CD4-positive, alpha-beta T cell (primary cell): ENCODE measurements around the gene CGA. TPM values are rescaled to one million over a fixed set of nuclear protein-coding genes. Genes with fewer than 3 reads are reported as not detected.

Source experiments
- ATAC-seq: fragments of 200-7000 bp; cut with Tn5 transposase; one replicate; pipeline ENCODE4 v1.10.0; 2022; ENCODE audit warnings: mild to moderate bottlenecking; ENCODE audit not compliant: poor library complexity
- CTCF ChIA-PET: fragments of 350-600 bp; sonication (Branson Sonifier 250); formaldehyde crosslinking; loops from one replicate; lab custom pipeline; 2021; ENCODE audit warnings: antibody characterized with exemption, inconsistent platforms; lab: Charles Lee
- POLR2A ChIA-PET: fragments of 350-600 bp; sonication (Branson Sonifier 250); formaldehyde crosslinking; loops from one replicate; lab custom pipeline; 2021; ENCODE audit warnings: antibody characterized with exemption, inconsistent platforms; lab: Charles Lee
- DNase-seq, 14 experiments: peaks; one replicate each; pipeline ENCODE4 v3.0.0-alpha.2; 2013 to 2020; ENCODE audit warnings: mixed read lengths in 2 of 14
- H3K27ac ChIP-seq, 2 donors: one replicate each; pipeline versions ENCODE4 v1.5.1 to v1.7.0; 2013; ENCODE audit warnings: low read length in 2 of 2, low read depth in 1 of 2, mild to moderate bottlenecking in 1 of 2
- H3K27me3 ChIP-seq, 2 experiments: 1 replicate in 1 of 2; 2 replicates in 1 of 2; pipeline versions ENCODE4 v1.6.1 to v1.7.0; 2013; ENCODE audit warnings: low read length in 2 of 2, control low read depth in 1 of 2, mild to moderate bottlenecking in 1 of 2, moderate library complexity in 1 of 2; ENCODE audit not compliant: insufficient read depth in 2 of 2, control insufficient read depth in 1 of 2
- H3K36me3 ChIP-seq: one replicate; pipeline ENCODE4 v1.6.1; 2013; ENCODE audit warnings: low read length, control low read depth; ENCODE audit not compliant: insufficient read depth
- H3K4me1 ChIP-seq: one replicate; pipeline ENCODE4 v1.6.1; 2013; ENCODE audit warnings: low read length, control low read depth; ENCODE audit not compliant: insufficient read depth
- H3K4me3 ChIP-seq: one replicate; pipeline ENCODE4 v1.5.1; 2013; ENCODE audit warnings: mild to moderate bottlenecking, low read length, moderate library complexity
- H3K9me3 ChIP-seq, 2 experiments: 1 replicate in 1 of 2; 2 replicates in 1 of 2; pipeline versions ENCODE4 v1.6.1 to v1.7.0; 2013; ENCODE audit warnings: low read length in 2 of 2, mild to moderate bottlenecking in 2 of 2, control low read depth in 1 of 2, moderate library complexity in 1 of 2; ENCODE audit not compliant: control insufficient read depth in 1 of 2, insufficient read depth in 1 of 2
- H3K27ac Mint-ChIP-seq: one replicate; pipeline ENCODE4 v1.8.0; 2020; ENCODE audit warnings: mixed read lengths
- H3K27me3 Mint-ChIP-seq: one replicate; pipeline ENCODE4 v1.8.0; 2021; ENCODE audit warnings: mixed read lengths
- H3K36me3 Mint-ChIP-seq: one replicate; pipeline ENCODE4 v1.8.0; 2021; ENCODE audit warnings: low read depth, mixed read lengths
- H3K4me1 Mint-ChIP-seq: one replicate; pipeline ENCODE4 v1.8.0; 2021; ENCODE audit warnings: low read depth, mixed read lengths
- H3K4me3 Mint-ChIP-seq: one replicate; pipeline ENCODE4 v1.8.0; 2020; ENCODE audit warnings: mild to moderate bottlenecking, mixed read lengths
- H3K9me3 Mint-ChIP-seq: one replicate; pipeline ENCODE4 v1.8.0; 2020; ENCODE audit warnings: mixed read lengths
- CTCF ChIP-seq: fragments of 200-600 bp; IDR thresholded peaks from one replicate; pipeline ENCODE4 v1.8.0; 2022; ENCODE audit warnings: antibody characterized with exemption, mild to moderate bottlenecking
- intact Hi-C, 2 experiments: fragments of 100-400 bp; cut with DNase I in 1 of 2; cut with micrococcal nuclease in 1 of 2; formaldehyde crosslinking; loops; one replicate each; pipeline versions ENCODE4 v1.15.1 to v1.9.0; 2023 to 2025; cut with DNase I, micrococcal nuclease
- total RNA-seq, 174 experiments: library from RNA in 2 of 174; stranded (reverse) in 2 of 174; gene quantifications; one replicate each; pipeline ENCODE4 v1.2.3 and lab custom pipeline; 2021 to 2026

CGA gene
- total RNA-seq, 2 experiments from 2014 or later = not detected

GRCh38 chr6:87116922-87117321, 22.0 kb upstream of the CGA start:
- DNase-seq (no peak), ATAC-seq (no peak)
- H3K27ac Mint-ChIP-seq = no peak overlapping the region
- Histone ChIP-seq H3K36me3 (no peaks in the 10 kb centered on the region), H3K27me3 (peaks cover 0 to 3% of the 10 kb centered on the region in 2 experiments), H3K27ac (no peak overlapping the region), H3K4me1 (no peaks in the 10 kb centered on the region), H3K4me3 (no peak overlapping the region), H3K9me3 (peaks cover 0 to under 1% of the 10 kb centered on the region in 2 experiments)
- ChIA-PET POLR2A (no interaction called here), CTCF (no interaction called here)
- H3K4me1 Mint-ChIP-seq = no peaks in the 10 kb centered on the region
- intact Hi-C loops = no loop called here
- no peak overlapping the region for H3K4me3 Mint-ChIP-seq
- no peaks in the 10 kb centered on the region for H3K9me3 Mint-ChIP-seq
- H3K36me3 Mint-ChIP-seq = no peaks in the 10 kb centered on the region
- TF ChIP-seq CTCF = no peak
- peaks cover 29% of the 10 kb centered on the region for H3K27me3 Mint-ChIP-seq

GRCh38 chr6:87115402-87116135, 20.7 kb upstream of the CGA start:
- intact Hi-C loops = no loop called here
- TF ChIP-seq CTCF = no peak
- Histone ChIP-seq H3K27ac (no peak overlapping the region), H3K4me3 (no peak overlapping the region), H3K27me3 (peaks cover 0 to 3% of the 10 kb centered on the region in 2 experiments), H3K36me3 (no peaks in the 10 kb centered on the region), H3K9me3 (no peaks in the 10 kb centered on the region), H3K4me1 (no peaks in the 10 kb centered on the region)
- ATAC-seq (no peak), DNase-seq (no peak)
- Mint-ChIP-seq H3K4me3 (no peak overlapping the region), H3K36me3 (no peaks in the 10 kb centered on the region), H3K9me3 (no peaks in the 10 kb centered on the region), H3K4me1 (no peaks in the 10 kb centered on the region), H3K27ac (no peak overlapping the region), H3K27me3 (peaks cover 23% of the 10 kb centered on the region)
- ChIA-PET POLR2A (no interaction called here), CTCF (no interaction called here)

GRCh38 chr6:87110636-87111035, 15.7 kb upstream of the CGA start:
- Mint-ChIP-seq H3K27ac (no peak overlapping the region), H3K27me3 (peaks cover 21% of the 10 kb centered on the region), H3K4me3 (no peak overlapping the region), H3K9me3 (no peaks in the 10 kb centered on the region), H3K36me3 (no peaks in the 10 kb centered on the region), H3K4me1 (no peaks in the 10 kb centered on the region)
- H3K4me1 ChIP-seq = no peaks in the 10 kb centered on the region
- no peak for ATAC-seq
- intact Hi-C loops = no loop called here
- ChIA-PET CTCF (no interaction called here), POLR2A (no interaction called here)
- no peak for TF ChIP-seq CTCF
- DNase-seq = peak in 1 of 14 experiments; percentile 21
- H3K27me3 ChIP-seq = no peaks in the 10 kb centered on the region
- H3K27ac ChIP-seq = no peak overlapping the region
- no peak overlapping the region for H3K4me3 ChIP-seq
- no peaks in the 10 kb centered on the region for H3K9me3 ChIP-seq
- no peaks in the 10 kb centered on the region for H3K36me3 ChIP-seq
